ENCODE results near the gene CORO7.

The CORO7 gene

GRCh38 chr16:4376126-4376892, 40.1 kb downstream of the CORO7 start:
- no peaks in the 10 kb centered on the region for H3K27me3 ChIP-seq (ENCODE audit: control insufficient read depth in 1 of 2, insufficient read depth in 1 of 2, low read length in 2 of 2)
- peak overlapping the region; percentile 86 for H3K9ac ChIP-seq (ENCODE audit: low read length)
- peak overlapping the region in 1 of 2 experiments; percentile 5 for H3K23ac ChIP-seq (ENCODE audit: low read length in 2 of 2)
- H3K14ac ChIP-seq (ENCODE audit: low read length in 2 of 2): peak overlapping the region in 1 of 2 experiments; percentile 88
- H3K9me3 ChIP-seq (ENCODE audit: control insufficient read depth, low read length): no peaks in the 10 kb centered on the region
- peak overlapping the region; percentile 40 for H2BK15ac ChIP-seq (ENCODE audit: low read depth, poor library complexity, severe bottlenecking)
- H3K18ac ChIP-seq (ENCODE audit: low read depth in 1 of 2, low read length in 2 of 2): peak overlapping the region; percentile 54 to 88
- H3K79me1 ChIP-seq (replicated peaks; ENCODE audit: low read length, poor library complexity, severe bottlenecking): peaks cover 19% of the 10 kb centered on the region
- peak overlapping the region; percentile 46 for H4K91ac ChIP-seq (ENCODE audit: low read length)
- H4K8ac ChIP-seq (ENCODE audit: low read length): peak overlapping the region; percentile 73
- peak overlapping the region in 1 of 2 experiments; percentile 70 for H3K4me3 ChIP-seq (ENCODE audit: insufficient read depth in 1 of 2, low read depth in 1 of 2, low read length in 2 of 2)
- no peak overlapping the region for H2BK120ac ChIP-seq (ENCODE audit: low read depth, low read length)
- H3K4me2 ChIP-seq (ENCODE audit: low read length, poor library complexity, severe bottlenecking): peak overlapping the region; percentile 11
- H3K4me1 ChIP-seq (ENCODE audit: control insufficient read depth, insufficient read depth, low read depth, low read length): peaks cover 85% of the 10 kb centered on the region
- H3K27ac ChIP-seq (ENCODE audit: low read length, poor library complexity, severe bottlenecking): no peak overlapping the region
- no peak overlapping the region for H2BK5ac ChIP-seq (ENCODE audit: low read depth, low read length, poor library complexity, severe bottlenecking)
- H2AFZ ChIP-seq (ENCODE audit: low read depth, low read length): no peak overlapping the region
- H2BK12ac ChIP-seq (ENCODE audit: low read length in 2 of 2): peak overlapping the region in 1 of 2 experiments; percentile 4
- H2AK5ac ChIP-seq (ENCODE audit: low read length, severe bottlenecking): peak overlapping the region; percentile 37
- DNase-seq: no peak
- peaks cover 32 to 47% of the 10 kb centered on the region in 2 experiments for H3K36me3 ChIP-seq (ENCODE audit: control insufficient read depth in 1 of 2, insufficient read depth in 2 of 2, low read depth in 1 of 2, low read length in 2 of 2)
- 65% methylated on average over 28 of the region's 31 CpGs for WGBS
- peak overlapping the region in 1 of 2 experiments; percentile 27 for H3K4ac ChIP-seq (ENCODE audit: low read depth in 1 of 2, low read length in 2 of 2)

- Histone ChIP-seq H3K79me1 (replicated peaks; ENCODE audit: low read length, poor library complexity, severe bottlenecking) (peaks cover 16% of the 10 kb centered on the region), H3K4ac (ENCODE audit: low read depth in 1 of 2, low read length in 2 of 2) (no peak overlapping the region), H3K9me3 (ENCODE audit: control insufficient read depth, low read length) (no peaks in the 10 kb centered on the region), H3K23ac (ENCODE audit: low read length in 2 of 2) (no peak overlapping the region), H3K4me3 (ENCODE audit: insufficient read depth in 1 of 2, low read depth in 1 of 2, low read length in 2 of 2) (peak overlapping the region in 1 of 2 experiments; percentile 70), H2BK120ac (ENCODE audit: low read depth, low read length) (no peak overlapping the region), H3K18ac (ENCODE audit: low read depth in 1 of 2, low read length in 2 of 2) (peak overlapping the region in 1 of 2 experiments; percentile 28), H3K27me3 (ENCODE audit: control insufficient read depth in 1 of 2, insufficient read depth in 1 of 2, low read length in 2 of 2) (no peaks in the 10 kb centered on the region), H3K36me3 (ENCODE audit: control insufficient read depth in 1 of 2, insufficient read depth in 2 of 2, low read depth in 1 of 2, low read length in 2 of 2) (peaks cover 26 to 41% of the 10 kb centered on the region in 2 experiments), H4K91ac (ENCODE audit: low read length) (peak overlapping the region; percentile 12), H4K8ac (ENCODE audit: low read length) (no peak overlapping the region), H2AFZ (ENCODE audit: low read depth, low read length) (no peak overlapping the region), H3K14ac (ENCODE audit: low read length in 2 of 2) (peak overlapping the region in 1 of 2 experiments; percentile 88), H3K4me2 (ENCODE audit: low read length, poor library complexity, severe bottlenecking) (no peak overlapping the region), H2AK5ac (ENCODE audit: low read length, severe bottlenecking) (peak overlapping the region; percentile 17), H3K4me1 (ENCODE audit: control insufficient read depth, insufficient read depth, low read depth, low read length) (peaks cover 84% of the 10 kb centered on the region), H2BK12ac (ENCODE audit: low read length in 2 of 2) (no peak overlapping the region), H3K27ac (ENCODE audit: low read length, poor library complexity, severe bottlenecking) (no peak overlapping the region), H2BK5ac (ENCODE audit: low read depth, low read length, poor library complexity, severe bottlenecking) (no peak overlapping the region), H2BK15ac (ENCODE audit: low read depth, poor library complexity, severe bottlenecking) (no peak overlapping the region), H3K9ac (ENCODE audit: low read length) (peak overlapping the region; percentile 86)
- DNase-seq: no peak
- 89% methylated on average over 15 of the region's 15 CpGs for WGBS
Observed at GRCh38 chr16:4375717-4376116, 40.7 kb downstream of the CORO7 start.

- Histone ChIP-seq H3K23ac (ENCODE audit: low read length in 2 of 2) (no peak overlapping the region), H2BK15ac (ENCODE audit: low read depth, poor library complexity, severe bottlenecking) (peak overlapping the region; percentile 55), H2AFZ (ENCODE audit: low read depth, low read length) (no peak overlapping the region), H3K9ac (ENCODE audit: low read length) (peak overlapping the region; percentile 97), H2BK120ac (ENCODE audit: low read depth, low read length) (peak overlapping the region; percentile 78), H3K79me1 (replicated peaks; ENCODE audit: low read length, poor library complexity, severe bottlenecking) (peaks cover 12% of the 10 kb centered on the region), H4K8ac (ENCODE audit: low read length) (peak overlapping the region; percentile 70), H2BK5ac (ENCODE audit: low read depth, low read length, poor library complexity, severe bottlenecking) (no peak overlapping the region), H3K27ac (ENCODE audit: low read length, poor library complexity, severe bottlenecking) (peak overlapping the region; percentile 83), H3K4me2 (ENCODE audit: low read length, poor library complexity, severe bottlenecking) (peak overlapping the region; percentile 61), H2AK5ac (ENCODE audit: low read length, severe bottlenecking) (peak overlapping the region; percentile 90), H3K18ac (ENCODE audit: low read depth in 1 of 2, low read length in 2 of 2) (peak overlapping the region; percentile 74 to 97), H3K14ac (ENCODE audit: low read length in 2 of 2) (peak overlapping the region in 1 of 2 experiments; percentile 88), H3K4me1 (ENCODE audit: control insufficient read depth, insufficient read depth, low read depth, low read length) (peaks cover 86% of the 10 kb centered on the region), H3K27me3 (ENCODE audit: control insufficient read depth in 1 of 2, insufficient read depth in 1 of 2, low read length in 2 of 2) (no peaks in the 10 kb centered on the region), H4K91ac (ENCODE audit: low read length) (peak overlapping the region; percentile 92), H3K4me3 (ENCODE audit: insufficient read depth in 1 of 2, low read depth in 1 of 2, low read length in 2 of 2) (peak overlapping the region; percentile 45 to 100), H3K36me3 (ENCODE audit: control insufficient read depth in 1 of 2, insufficient read depth in 2 of 2, low read depth in 1 of 2, low read length in 2 of 2) (peaks cover 17 to 35% of the 10 kb centered on the region in 2 experiments), H3K9me3 (ENCODE audit: control insufficient read depth, low read length) (no peaks in the 10 kb centered on the region), H3K4ac (ENCODE audit: low read depth in 1 of 2, low read length in 2 of 2) (peak overlapping the region; percentile 69 to 80), H2BK12ac (ENCODE audit: low read length in 2 of 2) (peak overlapping the region in 1 of 2 experiments; percentile 98)
- DNase-seq: peak; percentile 94
- WGBS: 9% methylated on average over 26 of the region's 30 CpGs
Observed at GRCh38 chr16:4373909-4374742, 42.3 kb downstream of the CORO7 start.

Data from mesenchymal stem cell (in vitro differentiated cells and primary cell).